Cardiac ventricle fibroblast (primary cell): ENCODE data around the gene GJA8. TPM values are rescaled to one million over a fixed set of nuclear protein-coding genes. Genes with fewer than 3 reads are reported as not detected.

Experiments
- total RNA-seq: library from RNA; depleted of rRNA; stranded (reverse); fragments of >200 nt; gene quantifications from 2 replicates; pipeline ENCODE4 v1.2.3, GENCODE V29; 2015

GJA8 gene
- total RNA-seq: not detected in 2 replicates

GRCh38 chr1:147902253-147902845, at the start of gene GJA8:
Gene GJA8, plus strand, starts transcription at chr1:147902795. Its CDS starts 5,161 bp downstream, at chr1:147907956.

GRCh38 chr1:147928236-147929132, 25.9 kb downstream of the GJA8 start, which contains the start of gene GPR89B:
Gene GPR89B, plus strand, starts transcription at chr1:147928420. Its CDS starts 117 bp downstream, at chr1:147928537.

Other genes starting within 250 kb of the GJA8 start
- gene ACP6, start 232.3 kb upstream of the GJA8 start, total RNA-seq: 2.1 and 3.6 TPM in 2 replicates
- gene GJA5, start 142.2 kb upstream of the GJA8 start, total RNA-seq: not detected in 2 replicates
- 6.9 and 10.5 TPM in 2 replicates for gene GPR89B, start 25.6 kb downstream of the GJA8 start, total RNA-seq
- gene NBPF11, start 249.5 kb downstream of the GJA8 start, total RNA-seq: 2.4 and 4.3 TPM in 2 replicates